Stimulated activated CD4-positive, alpha-beta T cell treated with anti-CD3 and anti-CD28 coated beads, Interleukin-1b, Interleukin-23, amount 100 ng/mL, for 24 hours (primary cell): ENCODE data around the gene HHLA2.

Source experiments
- DNase-seq, 4 experiments: peaks; one replicate each; pipeline ENCODE4 v3.0.0-alpha.2; 2020; ENCODE audit warnings: low read depth in 4 of 4, low spot score in 1 of 4

Gene HHLA2

GRCh38 chr3:108391917-108392593, 95.7 kb downstream of the HHLA2 start:
- no peak for DNase-seq

GRCh38 chr3:108393128-108393900, 97.0 kb downstream of the HHLA2 start:
- no peak for DNase-seq

GRCh38 chr3:108394016-108394415, 97.7 kb downstream of the HHLA2 start:
- no peak for DNase-seq

- no peak for DNase-seq
Observed at GRCh38 chr3:108394563-108394962, 98.2 kb downstream of the HHLA2 start.

GRCh38 chr3:108396336-108396735, 100.0 kb downstream of the HHLA2 start:
- DNase-seq, result no peak

- no peak for DNase-seq
Observed at GRCh38 chr3:108398510-108398909, 102.2 kb downstream of the HHLA2 start.

GRCh38 chr3:108401836-108402235, 105.5 kb downstream of the HHLA2 start:
- DNase-seq, result no peak

- DNase-seq, result no peak
Observed at GRCh38 chr3:108403198-108403597, 106.8 kb downstream of the HHLA2 start.

- DNase-seq, result no peak
Observed at GRCh38 chr3:108403686-108404345, 107.5 kb downstream of the HHLA2 start.

- DNase-seq, result no peak
Observed at GRCh38 chr3:108404368-108404767, 108.0 kb downstream of the HHLA2 start.

- no peak for DNase-seq
Observed at GRCh38 chr3:108406063-108406660, 109.8 kb downstream of the HHLA2 start.

GRCh38 chr3:108406661-108407206, 110.4 kb downstream of the HHLA2 start:
- DNase-seq, result no peak

- DNase-seq, result no peak
Observed at GRCh38 chr3:108407886-108408285, 111.5 kb downstream of the HHLA2 start.

GRCh38 chr3:108408883-108409799, 112.8 kb downstream of the HHLA2 start:
- no peak for DNase-seq

- no peak for DNase-seq
Observed at GRCh38 chr3:108409800-108410178, 113.4 kb downstream of the HHLA2 start.

GRCh38 chr3:108410531-108410984, 114.2 kb downstream of the HHLA2 start:
- DNase-seq, result no peak

GRCh38 chr3:108412121-108412750, 115.9 kb downstream of the HHLA2 start:
- no peak for DNase-seq

GRCh38 chr3:108414007-108414406, 117.7 kb downstream of the HHLA2 start:
- DNase-seq, result no peak

GRCh38 chr3:108415661-108416060, 119.3 kb downstream of the HHLA2 start:
- DNase-seq, result no peak
